ENCODE measurements around the gene TCF7. TPM values are rescaled to one million over a fixed set of nuclear protein-coding genes. Genes with fewer than 3 reads are reported as not detected.

Gene TCF7
- under 0.01 and 0.09 TPM in 2 replicates for total RNA-seq

GRCh38 chr5:134113902-134114875, at the start of gene TCF7:
TCF7 (plus strand) TSS chr5:134114681; CDS start chr5:134114907, 226 bp downstream.

GRCh38 chr5:134176511-134177368, 62.3 kb downstream of the TCF7 start, which contains the start of gene SKP1:
SKP1 (minus strand) TSS chr5:134176950; CDS start chr5:134174022, 2,928 bp downstream.

Other genes starting within 250 kb of the TCF7 start
- 77.9 and 89.1 TPM in 2 replicates for gene C5orf15, start 146.1 kb upstream of the TCF7 start, total RNA-seq
- 407 and 554 TPM in 2 replicates for gene VDAC1, start 109.7 kb upstream of the TCF7 start, total RNA-seq
- 298 and 517 TPM in 2 replicates for gene SKP1, start 62.3 kb downstream of the TCF7 start, total RNA-seq
- 62.4 and 171 TPM in 2 replicates for gene PPP2CA, start 111.4 kb downstream of the TCF7 start, total RNA-seq

All from smooth muscle cell of the umbilical artery (primary cell).